DMS53 treated with DMSO at 0.1 percent for 48 hours (cell line): ENCODE results near the gene ARID1B.
A peak's percentile ranks its signal among the peaks of the same experiment; 100 is the strongest.

Experiments
- DNase-seq: peaks from one replicate; lab custom pipeline; 2025; ENCODE audit not compliant: unreplicated experiment; lab: John Stamatoyannopoulos, UW

Gene ARID1B

DNA sequence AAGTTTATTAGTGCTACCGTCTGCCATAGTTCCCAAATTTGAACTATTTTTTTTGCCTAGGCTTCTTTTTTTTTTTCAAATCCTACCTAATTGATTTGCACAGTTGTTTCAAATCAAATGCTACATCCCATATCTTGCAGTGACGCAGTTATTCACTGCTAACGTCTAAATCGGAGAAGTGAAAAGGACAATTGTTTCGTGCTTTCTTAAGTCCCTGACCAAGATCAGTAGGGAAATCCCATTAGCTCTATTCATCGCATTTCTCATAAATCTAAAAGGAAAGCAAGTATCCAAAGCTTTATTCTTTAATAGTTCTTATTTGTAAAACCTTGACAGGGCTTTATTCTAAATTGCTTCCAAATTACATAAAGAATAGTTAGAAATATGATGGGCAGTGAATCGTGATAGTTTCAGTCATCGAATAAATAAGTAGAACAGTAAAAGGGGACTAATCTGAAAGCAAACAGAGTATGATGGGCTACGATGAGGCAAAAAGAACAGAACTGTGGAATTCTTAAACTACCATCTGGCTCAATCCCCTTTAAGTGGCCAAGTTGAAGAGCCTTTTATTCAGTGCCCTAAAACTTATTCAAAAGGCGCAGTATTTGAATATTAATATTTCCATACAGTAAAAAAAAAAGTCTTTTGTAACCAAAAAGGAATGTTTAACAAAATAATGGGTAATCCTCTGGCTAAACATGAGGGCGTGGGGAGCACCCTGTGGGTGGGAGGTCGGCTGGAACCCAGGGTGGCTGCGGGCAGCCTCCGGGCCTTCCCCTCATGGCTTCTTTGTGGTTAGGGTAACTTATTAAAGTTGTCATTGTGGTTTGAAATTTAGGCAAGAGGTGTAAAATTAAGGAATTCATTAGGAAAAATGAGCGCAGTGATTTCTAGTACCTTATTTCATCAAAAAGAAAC lies 3.0 kb upstream of the ARID1B start:
- no peak for DNase-seq

GRCh38 chr6:156774863-156775405 lies 2.2 kb upstream of the ARID1B start:
- DNase-seq, result no peak

- DNase-seq, result no peak
Observed at GRCh38 chr6:156775717-156776116, 1.5 kb upstream of the ARID1B start.

DNA sequence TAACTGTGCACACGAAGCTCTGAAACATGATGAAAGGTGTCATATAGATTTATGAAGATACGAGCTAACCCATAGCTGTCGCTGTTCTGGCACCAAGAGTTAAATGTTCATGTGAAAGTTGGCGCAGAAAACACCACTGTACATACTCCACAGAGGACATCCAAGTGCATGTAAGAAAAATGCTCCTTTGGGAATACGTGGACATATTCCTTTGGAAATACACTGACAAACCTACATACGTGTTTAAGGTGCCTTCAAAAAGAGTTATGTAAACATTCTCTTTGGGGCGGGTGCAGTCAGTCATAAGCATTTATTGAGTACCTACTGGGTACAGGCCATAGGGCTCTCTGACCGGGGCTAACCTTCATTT lies 723 bp upstream of the ARID1B start:
- DNase-seq, result no peak

DNA sequence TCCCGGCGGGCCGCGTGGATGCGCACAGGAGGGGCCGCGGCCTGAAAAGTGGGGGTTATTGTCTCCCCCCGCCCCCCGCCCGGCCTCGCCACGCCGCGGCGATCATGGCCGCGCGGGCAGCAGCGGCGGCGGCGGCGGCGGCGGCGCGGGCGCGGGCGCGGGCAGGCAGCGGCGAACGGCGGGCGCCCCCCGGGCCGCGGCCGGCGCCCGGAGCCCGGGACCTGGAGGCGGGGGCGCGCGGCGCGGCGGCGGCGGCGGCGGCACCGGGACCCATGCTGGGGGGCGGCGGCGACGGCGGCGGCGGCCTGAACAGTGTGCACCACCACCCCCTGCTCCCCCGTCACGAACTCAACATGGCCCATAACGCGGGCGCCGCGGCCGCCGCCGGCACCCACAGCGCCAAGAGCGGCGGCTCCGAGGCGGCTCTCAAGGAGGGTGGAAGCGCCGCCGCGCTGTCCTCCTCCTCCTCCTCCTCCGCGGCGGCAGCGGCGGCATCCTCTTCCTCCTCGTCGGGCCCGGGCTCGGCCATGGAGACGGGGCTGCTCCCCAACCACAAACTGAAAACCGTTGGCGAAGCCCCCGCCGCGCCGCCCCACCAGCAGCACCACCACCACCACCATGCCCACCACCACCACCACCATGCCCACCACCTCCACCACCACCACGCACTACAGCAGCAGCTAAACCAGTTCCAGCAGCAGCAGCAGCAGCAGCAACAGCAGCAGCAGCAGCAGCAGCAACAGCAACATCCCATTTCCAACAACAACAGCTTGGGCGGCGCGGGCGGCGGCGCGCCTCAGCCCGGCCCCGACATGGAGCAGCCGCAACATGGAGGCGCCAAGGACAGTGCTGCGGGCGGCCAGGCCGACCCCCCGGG lies 637 bp downstream of the ARID1B start:
- no peak for DNase-seq

GRCh38 chr6:156778454-156779205 lies 1.5 kb downstream of the ARID1B start:
- no peak for DNase-seq

GRCh38 chr6:156779206-156780094 lies 2.3 kb downstream of the ARID1B start:
- no peak for DNase-seq

DNA sequence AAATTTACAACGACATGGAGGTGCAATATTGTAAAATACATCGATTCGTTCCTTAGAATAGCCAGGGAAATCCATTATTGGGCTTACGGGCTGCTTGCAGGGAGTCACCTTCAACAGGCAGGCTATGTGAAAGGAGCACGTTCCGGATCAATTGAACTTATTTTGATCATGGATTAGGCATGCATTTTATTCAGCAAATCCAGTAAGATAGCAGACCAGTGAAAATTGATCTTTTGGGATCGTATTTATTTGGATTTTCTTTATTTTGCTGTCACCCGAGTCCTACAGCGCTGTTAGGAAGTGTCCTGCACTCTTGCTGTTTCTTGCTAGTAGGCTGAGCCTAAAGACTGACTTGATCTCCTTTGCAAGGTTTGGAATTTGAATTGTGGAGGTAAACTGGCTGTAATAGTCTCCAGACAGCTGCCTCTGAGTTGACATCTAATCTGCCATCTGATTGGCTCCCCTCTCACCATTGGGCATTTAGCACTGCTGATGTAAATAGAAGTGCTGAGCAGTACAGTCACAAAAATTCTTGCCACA lies 3.0 kb downstream of the ARID1B start:
- peak; percentile 48 for DNase-seq

- DNase-seq, result no peak
Observed at GRCh38 chr6:156780962-156781853, 4.0 kb downstream of the ARID1B start.

DNA sequence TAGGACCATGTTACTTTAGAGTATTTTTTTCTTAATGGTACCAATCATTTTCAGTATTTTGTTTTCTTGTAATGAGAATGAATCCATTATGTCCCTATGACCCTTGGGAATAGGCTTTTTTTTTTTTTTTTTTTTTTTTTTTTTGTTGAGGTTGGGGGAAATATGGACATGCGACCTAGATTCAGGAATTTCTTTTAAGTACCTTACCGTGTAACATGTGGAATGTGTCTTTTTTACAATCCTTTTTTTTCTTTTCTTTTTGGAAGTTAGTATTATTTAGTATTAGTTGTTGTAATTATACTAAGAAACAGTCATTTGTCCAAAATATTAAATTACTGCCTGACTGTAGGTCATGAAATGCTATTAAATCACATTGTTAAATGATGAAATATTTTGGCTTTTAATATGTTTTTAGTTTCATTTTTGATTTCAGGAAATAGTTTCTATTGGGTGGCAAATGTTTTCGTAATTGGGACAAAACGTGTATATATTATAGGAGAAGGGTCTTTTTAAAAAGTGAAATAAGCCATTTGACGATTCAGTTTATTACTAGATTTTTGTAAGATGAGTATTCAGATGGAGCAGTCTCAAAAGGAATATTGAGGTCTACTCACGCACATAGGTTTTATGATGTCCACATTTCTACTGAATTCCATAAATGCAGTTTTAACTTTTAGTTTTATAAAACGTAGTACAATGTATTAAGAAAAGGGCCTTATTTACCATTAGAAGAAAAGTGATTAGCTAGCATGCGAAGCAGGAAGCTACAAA lies 4.9 kb downstream of the ARID1B start:
- DNase-seq, result no peak

- no peak for DNase-seq
Observed at GRCh38 chr6:156782691-156783320, 5.6 kb downstream of the ARID1B start.

DNA sequence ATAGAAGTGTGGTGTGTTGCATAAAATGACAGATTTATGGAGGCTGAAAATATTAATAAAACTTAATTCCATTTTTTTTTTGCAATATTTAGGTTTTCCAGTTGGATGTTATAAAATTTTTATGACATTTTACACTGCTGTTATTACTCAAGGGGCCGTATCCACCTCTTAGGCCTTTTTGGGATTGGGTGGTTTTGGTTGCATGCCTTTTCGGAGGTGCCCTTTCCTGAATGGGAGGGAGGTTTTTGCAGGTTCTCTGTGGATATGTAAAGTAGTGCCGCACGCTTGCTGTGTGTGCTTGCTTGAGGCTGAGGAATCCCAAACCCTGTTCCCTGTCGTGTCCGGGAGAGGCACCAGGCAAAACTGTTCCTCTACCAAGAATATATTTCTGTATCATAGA lies 6.8 kb downstream of the ARID1B start:
- no peak for DNase-seq

DNA sequence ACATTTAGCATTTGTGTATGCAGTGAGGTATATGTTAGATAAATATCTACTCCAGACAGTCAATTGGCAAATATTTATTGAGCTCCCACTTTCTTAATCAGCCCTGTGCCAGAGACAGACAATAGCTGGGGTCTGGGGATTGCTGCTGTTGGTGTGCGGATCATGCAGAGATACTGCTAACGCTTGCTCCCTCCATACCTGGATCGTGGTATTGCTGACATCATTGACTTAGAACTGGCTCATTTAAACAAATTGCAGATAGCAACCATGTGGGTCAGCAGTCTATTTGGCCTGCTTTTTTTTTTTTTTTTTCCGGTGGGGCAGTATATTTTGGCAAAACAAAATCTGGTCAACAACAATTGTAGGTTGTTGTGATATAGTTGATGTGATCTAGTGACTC lies 9.5 kb downstream of the ARID1B start:
- DNase-seq, result no peak

DNA sequence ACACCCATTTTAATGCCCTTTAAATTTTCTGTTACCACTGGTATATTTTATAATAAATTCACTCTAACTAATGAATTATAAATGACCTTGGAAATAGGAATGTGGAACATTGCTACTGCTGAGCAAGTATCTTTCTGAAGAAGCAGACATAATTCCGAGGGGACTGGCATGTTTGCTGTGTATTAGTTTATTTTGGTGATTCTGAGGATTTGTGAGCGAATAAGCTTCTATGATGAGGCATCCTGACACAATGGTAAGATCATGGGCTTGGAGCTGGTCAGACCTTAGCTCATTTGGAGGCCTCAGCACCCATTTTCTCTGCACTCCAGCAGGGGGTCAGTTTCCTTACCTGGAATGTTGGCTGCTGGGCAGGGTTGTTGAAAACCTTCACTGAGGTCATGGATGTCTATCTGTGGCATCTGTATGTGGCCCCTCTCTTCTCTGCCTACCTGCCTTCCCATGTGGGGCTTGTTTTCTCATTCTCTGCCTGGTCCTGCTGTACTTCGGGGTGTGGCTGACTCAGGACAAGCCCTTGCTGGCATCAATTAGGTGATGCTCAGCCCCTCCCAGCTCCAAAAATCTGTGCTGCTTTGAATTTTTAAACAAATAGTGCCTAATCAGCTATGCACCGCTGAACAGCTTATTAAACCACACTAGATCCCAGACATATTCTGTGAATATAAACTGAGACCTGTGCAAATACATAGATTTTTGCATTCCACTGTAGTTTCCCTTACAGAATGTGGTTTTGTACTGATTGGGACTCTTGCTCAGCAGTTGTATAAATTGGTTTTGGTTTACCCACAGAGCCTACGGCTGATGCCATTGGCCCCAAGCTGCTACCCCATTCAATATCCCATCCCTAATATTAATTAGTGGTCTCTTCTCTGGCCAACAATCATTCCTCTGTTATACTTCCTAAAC lies 10.7 kb downstream of the ARID1B start:
- no peak for DNase-seq

DNA sequence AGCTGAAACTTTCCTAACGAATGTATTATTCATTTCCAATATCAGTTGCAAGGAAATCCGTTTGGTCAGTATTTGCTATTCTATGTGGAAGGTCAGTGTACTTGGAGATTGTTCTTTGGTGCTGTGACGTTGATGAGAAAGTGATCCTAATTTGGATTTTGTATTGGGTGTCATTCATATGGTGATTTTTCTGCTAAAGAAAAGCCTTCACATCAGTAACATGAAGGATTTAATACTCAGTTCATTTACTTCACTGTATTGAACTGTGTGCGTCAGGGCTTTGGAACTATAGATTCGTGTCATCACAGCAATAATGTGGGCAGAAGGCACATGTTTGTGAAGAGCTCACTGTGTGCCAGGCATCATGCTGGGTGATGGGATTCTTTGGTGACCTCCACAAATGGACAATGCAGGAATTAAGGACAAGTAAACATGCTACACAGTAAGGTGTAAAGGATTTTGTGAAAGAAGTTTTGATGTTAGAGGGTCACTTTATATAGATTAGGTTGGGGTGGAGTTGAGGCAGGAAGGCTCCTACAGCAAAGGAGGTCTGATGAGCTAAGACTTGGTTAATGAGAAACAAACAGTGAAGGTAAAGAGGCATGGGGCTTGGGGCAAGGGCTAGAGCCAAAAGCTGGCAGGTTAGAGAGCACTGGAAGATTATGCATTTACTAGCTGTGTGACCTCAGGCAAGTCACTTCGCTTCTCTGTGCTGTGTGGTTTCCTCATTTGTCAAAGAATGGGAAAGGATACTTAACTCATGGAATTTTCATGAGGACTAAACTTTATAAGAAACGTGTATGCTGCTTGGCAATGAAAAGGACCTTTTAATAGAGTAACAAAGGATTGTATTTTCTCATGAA lies 12.1 kb downstream of the ARID1B start:
- DNase-seq, result no peak
